Measurements from ENCODE around the gene CUEDC1.

The CUEDC1 gene

GRCh38 chr17:57823469-57824401, 131.5 kb downstream of the CUEDC1 start:
- no peak for DNase-seq

- DNase-seq, result no peak
These were observed 135.3 kb downstream of the CUEDC1 start for GRCh38 chr17:57819867-57820266.

- no peak for DNase-seq
These were observed 135.9 kb downstream of the CUEDC1 start for GRCh38 chr17:57819285-57819684.

DNA sequence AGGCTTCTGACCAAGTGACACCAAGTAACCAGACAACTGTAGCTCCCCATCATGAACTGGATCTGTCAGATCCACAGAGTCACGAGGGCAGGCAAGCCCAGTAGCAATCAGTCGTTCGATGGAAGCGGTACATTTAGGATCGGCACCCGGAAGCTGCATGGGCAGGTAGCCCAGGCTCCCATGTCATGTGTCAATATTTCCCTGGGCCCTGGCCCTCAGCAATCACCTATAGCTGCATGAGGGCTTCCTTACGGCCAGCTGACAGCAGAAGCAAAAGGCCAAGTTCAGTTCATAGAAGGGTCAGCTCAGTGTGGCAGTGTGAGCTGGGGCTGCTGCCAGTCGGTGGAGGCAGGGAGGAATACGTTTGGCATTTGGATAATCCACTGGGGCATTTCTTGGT, 137.1 kb downstream of the CUEDC1 start:
- no peak for DNase-seq

- no peak for DNase-seq
These were observed 137.9 kb downstream of the CUEDC1 start for GRCh38 chr17:57817299-57817698.

- DNase-seq, result no peak
These were observed 140.8 kb downstream of the CUEDC1 start for GRCh38 chr17:57814421-57814820.

- DNase-seq, result peak; percentile 26
These were observed 143.5 kb downstream of the CUEDC1 start for GRCh38 chr17:57811638-57812280.

Data from DMS79 (cell line).